Left renal pelvis (tissue), 4 donors: Measurements from ENCODE around the gene PRTFDC1. TPM values are rescaled to one million over a fixed set of nuclear protein-coding genes. Genes with fewer than 3 reads are reported as not detected.
A peak's percentile ranks its signal among the peaks of the same experiment; 100 is the strongest.
"Not testable (repeated sequence)": the region's sequence is repeated elsewhere in the genome, so short reads cannot be mapped to it uniquely, and the experiment has no call there.

Source experiments
- DNase-seq, 4 donors: peaks; one replicate each; pipeline ENCODE4 v3.0.0-alpha.2; 2013; ENCODE audit warnings: low read depth in 4 of 4, low spot score in 3 of 4
- polyA plus RNA-seq, 4 donors: library from polyadenylated mRNA; unstranded; fragments of 120-200 nt; gene quantifications; one replicate each; pipeline ENCODE4 v1.2.1, GENCODE V29; 2013; ENCODE audit not compliant: insufficient read length in 4 of 4

PRTFDC1 gene
- polyA plus RNA-seq, 4 donors: 37.0 to 53.0 (median 40.8) TPM

- DNase-seq: no peak
These were observed 14.6 kb upstream of the PRTFDC1 start for GRCh38 chr10:24966962-24967481.

- DNase-seq: no peak
These were observed 12.6 kb upstream of the PRTFDC1 start for GRCh38 chr10:24965051-24965450.

GRCh38 chr10:24963521-24964041, 11.2 kb upstream of the PRTFDC1 start:
- no peak for DNase-seq

GRCh38 chr10:24962995-24963394, 10.6 kb upstream of the PRTFDC1 start:
- no peak for DNase-seq

GRCh38 chr10:24961582-24961981, 9.2 kb upstream of the PRTFDC1 start:
- DNase-seq: no peak

- DNase-seq: no peak
These were observed 7.0 kb upstream of the PRTFDC1 start for GRCh38 chr10:24959382-24959730.

- DNase-seq: peak; percentile 58 to 78 (median 74)
These were observed 6.4 kb upstream of the PRTFDC1 start for GRCh38 chr10:24958721-24959381.

GRCh38 chr10:24958091-24958720, 5.8 kb upstream of the PRTFDC1 start:
- DNase-seq: no peak

- DNase-seq: not testable (repeated sequence)
These were observed 5.2 kb upstream of the PRTFDC1 start for GRCh38 chr10:24957624-24958051.

GRCh38 chr10:24953675-24954074, 1.3 kb upstream of the PRTFDC1 start:
- no peak for DNase-seq

- peak in 2 of 4 donors; percentile 29 to 50 for DNase-seq
These were observed 570 bp upstream of the PRTFDC1 start for GRCh38 chr10:24952707-24953645.

- peak in 1 of 4 donors; percentile 28 for DNase-seq
These were observed 934 bp downstream of the PRTFDC1 start for GRCh38 chr10:24951201-24952142.

GRCh38 chr10:24950439-24950838, 2.0 kb downstream of the PRTFDC1 start:
- DNase-seq: no peak

GRCh38 chr10:24949616-24950015, 2.8 kb downstream of the PRTFDC1 start:
- DNase-seq: no peak

- DNase-seq: no peak
These were observed 4.9 kb downstream of the PRTFDC1 start for GRCh38 chr10:24947304-24948097.

GRCh38 chr10:24944512-24945255, 7.7 kb downstream of the PRTFDC1 start:
- DNase-seq: no peak

- no peak for DNase-seq
These were observed 13.9 kb downstream of the PRTFDC1 start for GRCh38 chr10:24938525-24938924.

- DNase-seq: no peak
These were observed 14.3 kb downstream of the PRTFDC1 start for GRCh38 chr10:24938076-24938475.
